AG04450 (cell line): ENCODE results near the gene EXTL1. TPM values are rescaled to one million over a fixed set of nuclear protein-coding genes. Genes with fewer than 3 reads are reported as not detected.

Source experiments
- CTCF ChIA-PET: fragments of 300-600, 350-600 bp; formaldehyde crosslinking; extraction: SDS; loops from one replicate; lab custom pipeline; 2022; ENCODE audit warnings: antibody characterized with exemption, inconsistent platforms; lab: Charles Lee
- POLR2A ChIA-PET: fragments of 350-600 bp; formaldehyde crosslinking; extraction: SDS; loops from one replicate; lab custom pipeline; 2021; ENCODE audit warnings: antibody characterized with exemption, inconsistent platforms; lab: Yijun Ruan, JAX
- DNase-seq: peaks from one replicate; pipeline ENCODE4 v3.0.0-alpha.2; 2011; ENCODE audit warnings: low read depth, low spot score
- H3K27ac ChIP-seq: one replicate; pipeline ENCODE4 v1.5.1; 2012; ENCODE audit warnings: low read depth, low read length, control low read depth
- H3K27me3 ChIP-seq: one replicate; pipeline ENCODE4 v1.6.0; 2012; ENCODE audit warnings: low read length; ENCODE audit not compliant: control insufficient read depth, insufficient read depth
- H3K4me3 ChIP-seq: 2 replicates; pipeline ENCODE4 v1.5.1; 2011; ENCODE audit warnings: mild to moderate bottlenecking, low read depth, low read length, control low read depth
- H3K9me3 ChIP-seq: 2 replicates; pipeline ENCODE4 v1.5.1; 2012; ENCODE audit warnings: low read length; ENCODE audit not compliant: control insufficient read depth, insufficient read depth
- CTCF ChIP-seq: IDR thresholded peaks from 2 replicates; pipeline ENCODE4 v1.5.1; 2011; ENCODE audit warnings: low read depth, low read length, control low read depth, inconsistent platforms
- polyA plus RNA-seq: library from polyadenylated mRNA; depleted of rRNA; stranded (reverse); fragments of >200 nt; gene quantifications from 2 replicates; pipeline ENCODE4 v1.2.3, GENCODE V29; 2011

The EXTL1 gene
- polyA plus RNA-seq, 1 experiment, result 1.3 TPM

GRCh38 chr1:25987951-25988350 is 33.6 kb upstream of the EXTL1 start:
- CTCF ChIA-PET, result interaction anchor here (0.6 to 1.9 kb wide), 3 partner anchors 10 to 157 kb away, joined by 4 to 7 read pairs (median 4); partner anchors contain the start of gene PAFAH2

DNA sequence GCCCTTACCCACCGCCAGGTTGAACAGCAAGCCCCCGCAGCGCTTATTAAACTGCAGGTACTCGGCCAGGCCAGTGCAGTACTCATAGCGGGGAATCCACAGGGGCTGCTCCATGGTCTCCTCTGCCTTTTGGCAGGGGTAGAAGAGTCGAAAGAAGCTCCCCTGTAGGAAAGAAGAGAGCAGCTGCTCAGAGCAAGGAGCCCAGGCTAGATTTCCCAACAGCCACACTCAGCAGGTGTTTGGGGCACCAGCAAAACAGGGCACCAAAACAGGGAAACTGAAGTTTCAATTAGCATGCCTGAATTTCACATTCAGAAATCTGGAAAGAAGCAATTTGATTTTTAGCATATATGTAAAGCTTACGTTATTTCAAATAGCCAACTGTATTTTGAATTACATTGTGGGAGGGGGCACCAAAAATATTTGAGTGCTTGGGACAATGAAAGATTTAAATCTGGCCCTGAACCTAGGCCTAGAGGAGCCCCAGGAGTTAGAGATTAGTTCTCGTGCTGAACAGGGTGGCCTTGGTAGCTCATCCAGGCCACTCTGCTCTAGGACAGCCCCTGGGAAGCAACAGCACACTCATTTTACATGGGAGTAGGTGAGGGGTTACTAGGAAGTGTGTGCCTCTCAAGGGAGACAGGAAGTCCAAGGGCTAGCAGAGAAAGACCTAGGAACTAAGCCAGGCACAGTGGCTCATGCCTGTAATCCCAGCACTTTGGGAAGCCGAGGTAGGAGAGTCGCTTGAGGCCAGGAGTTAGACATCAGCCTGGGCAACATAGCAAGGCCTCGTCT is 31.9 kb upstream of the EXTL1 start:
- H3K27me3 ChIP-seq, result no peaks in the 10 kb centered on the region
- H3K9me3 ChIP-seq, result no peaks in the 10 kb centered on the region
- no peak overlapping the region for H3K4me3 ChIP-seq
- H3K27ac ChIP-seq, result no peak overlapping the region
- ChIA-PET CTCF (interaction anchor here (1.5 kb wide), 1 partner anchor 94 kb away, joined by 4 read pairs; no protein-coding TSS in a partner anchor), POLR2A (interaction anchor here (0.6 kb wide), 1 partner anchor 124 kb away, joined by 5 read pairs; no protein-coding TSS in a partner anchor)
- TF ChIP-seq CTCF, result no peak
- DNase-seq, result no peak

More at GRCh38 chr1:25987951-25988350, 33.6 kb upstream of the EXTL1 start:
- TF ChIP-seq CTCF, result no peak
- POLR2A ChIA-PET, result no interaction called here
- no peak overlapping the region for H3K27ac ChIP-seq
- H3K4me3 ChIP-seq, result no peak overlapping the region
- H3K9me3 ChIP-seq, result no peaks in the 10 kb centered on the region
- no peaks in the 10 kb centered on the region for H3K27me3 ChIP-seq
- DNase-seq, result no peak

DNA sequence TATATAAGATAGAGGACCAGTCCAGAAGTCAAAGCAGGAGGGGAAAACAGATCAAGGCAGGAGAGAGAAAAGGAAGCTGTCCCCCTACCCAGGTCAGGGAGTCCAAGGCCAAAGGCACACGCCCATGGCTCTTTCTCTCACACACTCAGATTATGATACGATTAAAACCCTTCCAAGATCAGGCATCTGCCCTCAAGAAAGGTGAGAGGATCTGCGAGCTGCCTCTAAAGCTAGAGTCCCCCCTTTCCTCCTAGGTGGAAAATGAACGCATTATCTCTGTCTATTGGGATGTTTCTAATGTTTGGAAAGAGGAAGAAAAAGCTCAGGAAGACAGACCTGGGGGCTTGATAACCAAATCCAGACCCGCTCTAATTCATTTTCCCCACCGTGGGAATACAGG is 31.3 kb upstream of the EXTL1 start:
- no peak for TF ChIP-seq CTCF
- ChIA-PET CTCF (interaction anchor here (0.7 to 1.5 kb wide), 2 partner anchors 95 kb away, joined by 4 read pairs; no protein-coding TSS in a partner anchor), POLR2A (interaction anchor here (0.6 kb wide), 1 partner anchor 125 kb away, joined by 5 read pairs; no protein-coding TSS in a partner anchor)
- Histone ChIP-seq H3K27me3 (no peaks in the 10 kb centered on the region), H3K27ac (no peak overlapping the region), H3K9me3 (no peaks in the 10 kb centered on the region), H3K4me3 (no peak overlapping the region)
- no peak for DNase-seq

DNA sequence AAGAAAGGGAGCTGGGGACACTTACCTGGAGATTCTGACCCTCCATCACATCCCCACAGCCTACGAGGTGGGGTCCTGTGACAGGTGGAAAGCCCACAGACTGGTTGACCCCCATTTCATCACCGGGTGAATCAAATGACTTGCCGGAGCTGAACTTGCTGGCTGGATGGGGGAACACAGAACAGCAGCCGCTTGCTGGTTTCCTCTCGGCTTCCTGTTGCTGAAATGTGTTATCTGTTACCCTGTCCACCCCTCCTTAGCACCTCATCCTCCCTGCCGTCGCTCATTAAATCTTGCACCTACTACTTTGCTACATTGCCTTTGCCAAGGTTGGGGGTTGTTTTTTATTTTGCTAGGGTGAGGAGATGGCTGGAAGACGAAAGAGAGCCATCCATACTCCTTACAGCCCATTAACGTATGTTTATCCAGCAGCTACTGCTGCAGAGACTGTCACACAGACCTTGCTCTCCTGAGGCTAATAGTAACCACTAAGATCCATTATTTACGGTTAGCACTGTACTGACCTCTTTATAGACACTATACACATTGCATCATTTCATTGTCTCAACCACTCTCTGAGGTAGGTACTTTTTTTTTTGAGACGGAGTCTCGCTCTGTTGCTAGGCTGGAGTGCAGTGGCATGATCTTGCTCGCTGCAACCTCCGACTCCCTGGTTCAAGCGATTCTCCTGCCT is 30.7 kb upstream of the EXTL1 start:
- H3K9me3 ChIP-seq, result no peaks in the 10 kb centered on the region
- no peak overlapping the region for H3K27ac ChIP-seq
- no peak overlapping the region for H3K4me3 ChIP-seq
- ChIA-PET POLR2A (no interaction called here), CTCF (interaction anchor here (0.7 kb wide), 1 partner anchor 95 kb away, joined by 4 read pairs; no protein-coding TSS in a partner anchor)
- no peaks in the 10 kb centered on the region for H3K27me3 ChIP-seq
- TF ChIP-seq CTCF, result no peak
- no peak for DNase-seq
